ENCODE results near the gene N4BP2.

- no peak for TF ChIP-seq CTCF (IDR thresholded peaks at IDR 0.05)
- TF ChIP-seq POLR2A (IDR thresholded peaks at IDR 0.05): no peak
- TF ChIP-seq EP300 (IDR thresholded peaks at IDR 0.05): no peak
These were observed 111.4 kb downstream of the N4BP2 start for GRCh38 chr4:40168070-40168469.

Data from suprapubic skin (tissue), 3 donors.